Peyer's patch (tissue), 4 donors: ENCODE data around the gene LRRC74A.

ENCODE experiments used
- POLR2A ChIP-seq, 2 donors: fragments of 450-650 bp; IDR thresholded peaks; one replicate each; pipeline ENCODE4 v1.5.1; 2017; ENCODE audit warnings: antibody characterized with exemption in 2 of 2, mild to moderate bottlenecking in 2 of 2, moderate library complexity in 2 of 2
- TF ChIP-seq, protein P1 (sequence below), 6 experiments: fragments of 450-650 bp in 4 of 6; fragments of 200-600 bp in 2 of 6; sonication (generic) in 1 of 6; IDR thresholded peaks; one replicate each; pipeline ENCODE4 v1.5.1; 2017 to 2019; ENCODE audit warnings: antibody characterized with exemption in 6 of 6, mild to moderate bottlenecking in 3 of 6, moderate library complexity in 1 of 6

GRCh38 chr14:76829650-76830421 lies 3.6 kb downstream of the LRRC74A start:
- TF ChIP-seq, protein P1, sequence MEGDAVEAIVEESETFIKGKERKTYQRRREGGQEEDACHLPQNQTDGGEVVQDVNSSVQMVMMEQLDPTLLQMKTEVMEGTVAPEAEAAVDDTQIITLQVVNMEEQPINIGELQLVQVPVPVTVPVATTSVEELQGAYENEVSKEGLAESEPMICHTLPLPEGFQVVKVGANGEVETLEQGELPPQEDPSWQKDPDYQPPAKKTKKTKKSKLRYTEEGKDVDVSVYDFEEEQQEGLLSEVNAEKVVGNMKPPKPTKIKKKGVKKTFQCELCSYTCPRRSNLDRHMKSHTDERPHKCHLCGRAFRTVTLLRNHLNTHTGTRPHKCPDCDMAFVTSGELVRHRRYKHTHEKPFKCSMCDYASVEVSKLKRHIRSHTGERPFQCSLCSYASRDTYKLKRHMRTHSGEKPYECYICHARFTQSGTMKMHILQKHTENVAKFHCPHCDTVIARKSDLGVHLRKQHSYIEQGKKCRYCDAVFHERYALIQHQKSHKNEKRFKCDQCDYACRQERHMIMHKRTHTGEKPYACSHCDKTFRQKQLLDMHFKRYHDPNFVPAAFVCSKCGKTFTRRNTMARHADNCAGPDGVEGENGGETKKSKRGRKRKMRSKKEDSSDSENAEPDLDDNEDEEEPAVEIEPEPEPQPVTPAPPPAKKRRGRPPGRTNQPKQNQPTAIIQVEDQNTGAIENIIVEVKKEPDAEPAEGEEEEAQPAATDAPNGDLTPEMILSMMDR (IDR thresholded peaks at IDR 0.05) = no peak
- no peak for TF ChIP-seq POLR2A (IDR thresholded peaks at IDR 0.05)
